Lower lobe of right lung (tissue), 2 donors: Measurements from ENCODE around the gene FFAR4. TPM values are rescaled to one million over a fixed set of nuclear protein-coding genes. Genes with fewer than 3 reads are reported as not detected.

ENCODE experiments used
- ATAC-seq, 2 donors: fragments of 200-7000 bp; cut with Tn5 transposase; one replicate each; pipeline ENCODE4 v1.9.1; 2020 to 2022; ENCODE audit warnings: mild to moderate bottlenecking in 2 of 2, moderate library complexity in 2 of 2
- DNase-seq: peaks from one replicate; pipeline ENCODE4 v3.0.0-alpha.2; 2020
- H3K27ac ChIP-seq: fragments of 200-600 bp; one replicate; pipeline ENCODE4 v1.8.0; 2022
- H3K27me3 ChIP-seq: fragments of 200-600 bp; one replicate; pipeline ENCODE4 v1.8.0; 2022; ENCODE audit warnings: low read depth
- H3K36me3 ChIP-seq: fragments of 200-600 bp; one replicate; pipeline ENCODE4 v1.8.0; 2022; ENCODE audit warnings: mild to moderate bottlenecking
- H3K4me1 ChIP-seq: fragments of 200-600 bp; one replicate; pipeline ENCODE4 v1.8.0; 2022
- H3K4me3 ChIP-seq: fragments of 200-600 bp; one replicate; pipeline ENCODE4 v1.8.0; 2022; ENCODE audit warnings: mild to moderate bottlenecking
- H3K9me3 ChIP-seq: fragments of 200-600 bp; one replicate; pipeline ENCODE4 v1.8.0; 2022
- intact Hi-C: fragments of 100-400 bp; cut with DNase I; formaldehyde crosslinking; loops from one replicate; pipeline ENCODE4 v1.11.0; 2022
- total RNA-seq: library from RNA; stranded (reverse); fragmentation: NEBNext Ultra II Directional; extraction: Animal tissue kit (Norgen Biotek cat#: 25700); gene quantifications from one replicate; pipeline ENCODE4 v1.2.1, GENCODE V29; 2021
- TF ChIP-seq, protein P1 (sequence below): fragments of 200-600 bp; IDR thresholded peaks from one replicate; pipeline ENCODE4 v1.8.0; 2022; ENCODE audit warnings: antibody characterized with exemption, mild to moderate bottlenecking
- donor health status: DM: no; HTN: yes; CAD: no; lungs with severe emphysema.

Gene FFAR4
- total RNA-seq, 1 donor from 2014 or later, result 13.7 TPM

DNA sequence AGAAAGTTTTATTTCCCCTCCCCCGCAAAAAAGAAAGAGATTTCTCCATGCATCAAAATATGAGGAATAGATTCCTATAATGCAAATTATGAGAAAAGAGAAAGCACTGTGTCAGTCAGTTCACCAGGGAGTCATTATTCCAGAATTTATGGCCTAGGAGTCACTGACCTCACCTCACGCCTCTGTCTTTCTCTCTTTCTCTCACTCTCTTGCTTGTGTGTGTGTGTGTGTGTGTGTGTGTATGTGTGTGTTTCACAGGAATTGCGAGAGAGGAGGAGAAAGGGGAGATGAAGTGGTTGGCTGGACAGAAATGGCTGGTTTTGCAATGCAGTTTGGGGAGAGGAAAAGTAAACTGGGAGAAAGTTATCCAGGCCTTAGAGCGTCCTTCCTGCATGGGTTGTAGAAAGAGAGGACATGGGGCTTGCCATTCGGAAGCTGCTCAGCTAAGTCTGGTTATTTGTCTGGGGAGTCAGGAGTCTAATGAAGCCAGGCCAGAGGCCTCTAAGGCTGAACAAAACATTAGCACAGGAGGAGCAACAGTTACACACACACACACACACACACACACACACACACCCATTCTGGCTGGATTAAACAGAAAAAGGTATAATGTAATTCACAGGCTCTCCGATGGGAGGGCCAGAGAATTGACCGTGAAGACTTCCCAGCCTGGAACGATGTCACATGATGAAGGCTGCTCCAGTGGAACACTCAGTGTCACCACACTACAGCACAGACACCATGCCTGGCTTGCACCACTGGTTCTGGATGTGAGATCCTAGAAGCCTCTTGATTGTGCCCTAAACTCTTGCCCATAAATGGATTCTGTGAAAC lies 12.8 kb upstream of the FFAR4 start:
- no peaks in the 10 kb centered on the region for H3K36me3 ChIP-seq
- H3K27me3 ChIP-seq, result no peaks in the 10 kb centered on the region
- intact Hi-C loops, result no loop called here
- TF ChIP-seq, protein P1, sequence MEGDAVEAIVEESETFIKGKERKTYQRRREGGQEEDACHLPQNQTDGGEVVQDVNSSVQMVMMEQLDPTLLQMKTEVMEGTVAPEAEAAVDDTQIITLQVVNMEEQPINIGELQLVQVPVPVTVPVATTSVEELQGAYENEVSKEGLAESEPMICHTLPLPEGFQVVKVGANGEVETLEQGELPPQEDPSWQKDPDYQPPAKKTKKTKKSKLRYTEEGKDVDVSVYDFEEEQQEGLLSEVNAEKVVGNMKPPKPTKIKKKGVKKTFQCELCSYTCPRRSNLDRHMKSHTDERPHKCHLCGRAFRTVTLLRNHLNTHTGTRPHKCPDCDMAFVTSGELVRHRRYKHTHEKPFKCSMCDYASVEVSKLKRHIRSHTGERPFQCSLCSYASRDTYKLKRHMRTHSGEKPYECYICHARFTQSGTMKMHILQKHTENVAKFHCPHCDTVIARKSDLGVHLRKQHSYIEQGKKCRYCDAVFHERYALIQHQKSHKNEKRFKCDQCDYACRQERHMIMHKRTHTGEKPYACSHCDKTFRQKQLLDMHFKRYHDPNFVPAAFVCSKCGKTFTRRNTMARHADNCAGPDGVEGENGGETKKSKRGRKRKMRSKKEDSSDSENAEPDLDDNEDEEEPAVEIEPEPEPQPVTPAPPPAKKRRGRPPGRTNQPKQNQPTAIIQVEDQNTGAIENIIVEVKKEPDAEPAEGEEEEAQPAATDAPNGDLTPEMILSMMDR, result no peak
- no peak overlapping the region for H3K27ac ChIP-seq
- H3K9me3 ChIP-seq, result no peaks in the 10 kb centered on the region
- DNase-seq (no peak), ATAC-seq (no peak)
- H3K4me3 ChIP-seq, result no peak overlapping the region
- no peaks in the 10 kb centered on the region for H3K4me1 ChIP-seq

DNA sequence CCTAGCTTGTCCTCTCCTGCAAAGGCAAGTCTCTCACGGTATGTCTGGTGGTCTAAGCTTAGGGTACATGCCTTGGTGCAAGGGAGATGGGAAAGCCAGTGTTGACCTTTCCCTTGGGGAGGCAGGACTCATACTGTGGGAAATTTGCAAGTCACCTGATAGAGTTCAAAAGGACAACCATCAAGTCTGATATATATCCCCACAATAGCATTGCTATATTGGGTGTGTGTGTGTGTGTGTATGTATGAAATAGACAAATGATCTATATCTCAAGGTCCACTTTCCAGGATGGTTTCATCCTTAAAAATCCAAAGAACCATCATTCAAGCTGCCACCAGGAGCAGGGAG lies 12.2 kb upstream of the FFAR4 start:
- no peaks in the 10 kb centered on the region for H3K4me1 ChIP-seq
- H3K36me3 ChIP-seq, result no peaks in the 10 kb centered on the region
- DNase-seq (no peak), ATAC-seq (no peak)
- H3K4me3 ChIP-seq, result no peak overlapping the region
- H3K27me3 ChIP-seq, result no peaks in the 10 kb centered on the region
- TF ChIP-seq, protein P1, result no peak
- H3K9me3 ChIP-seq, result no peaks in the 10 kb centered on the region
- no peak overlapping the region for H3K27ac ChIP-seq
- intact Hi-C loops, result no loop called here

DNA sequence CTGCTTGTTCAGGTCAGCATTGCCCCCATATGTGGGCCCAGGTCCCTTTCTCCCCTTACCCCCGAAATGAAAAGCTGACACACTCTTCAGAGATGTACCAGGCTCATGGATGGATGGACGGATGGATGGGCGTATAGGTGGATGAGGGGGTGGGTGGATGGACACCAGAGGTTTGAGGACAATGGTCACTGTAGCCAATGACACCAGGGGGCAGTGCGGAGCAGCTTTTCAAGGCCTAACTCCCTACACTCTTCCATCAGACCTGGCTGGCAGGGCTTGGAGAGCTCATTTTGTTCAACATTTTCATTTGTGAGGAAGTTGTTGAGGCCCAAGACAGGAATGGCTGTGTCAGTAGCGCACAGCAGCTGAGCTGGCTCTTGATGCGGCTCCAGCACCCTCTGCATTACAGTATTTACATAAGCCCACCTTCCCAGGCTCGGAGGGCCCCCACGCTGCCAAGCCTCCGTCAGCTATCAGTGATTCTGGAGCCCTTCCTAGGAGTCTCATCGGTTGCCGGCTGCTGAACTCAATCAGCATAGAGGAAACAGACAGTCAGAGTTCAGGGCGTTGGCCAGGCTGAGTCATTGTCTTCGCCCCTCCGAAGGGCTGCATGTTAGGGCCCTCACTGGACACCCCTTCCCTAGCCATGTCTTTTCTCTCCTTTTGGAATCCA lies 11.6 kb upstream of the FFAR4 start:
- DNase-seq, result peak; percentile 81
- intact Hi-C loops, result no loop called here

DNA sequence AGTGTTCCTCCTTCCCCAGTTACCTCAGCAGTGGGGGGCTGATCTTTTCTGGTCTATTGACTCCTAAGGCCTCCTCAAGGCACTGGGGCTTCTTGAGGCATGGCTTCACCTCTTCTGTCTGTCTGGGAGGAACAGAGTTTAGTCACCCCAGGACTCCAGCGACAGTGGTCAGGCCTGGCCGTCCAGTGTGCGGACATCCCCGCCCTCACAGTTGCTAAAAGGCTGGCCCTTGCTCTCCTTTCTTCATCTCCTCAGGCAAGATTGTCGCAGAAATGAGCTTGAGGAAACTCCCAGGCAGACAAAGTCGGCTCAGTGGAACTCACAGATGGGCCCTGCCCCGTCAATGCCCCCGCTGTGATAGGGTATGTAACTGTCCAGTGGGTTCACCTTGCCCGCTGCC lies 7.0 kb upstream of the FFAR4 start:
- ATAC-seq (peak; percentile 54), DNase-seq (peak; percentile 65)
- H3K4me1 ChIP-seq, result no peaks in the 10 kb centered on the region
- no peaks in the 10 kb centered on the region for H3K27me3 ChIP-seq
- TF ChIP-seq, protein P1, result no peak
- no peak overlapping the region for H3K4me3 ChIP-seq
- H3K27ac ChIP-seq, result no peak overlapping the region
- intact Hi-C loops, result no loop called here
- H3K36me3 ChIP-seq, result no peaks in the 10 kb centered on the region
- no peaks in the 10 kb centered on the region for H3K9me3 ChIP-seq

More for the DNA sequence above, 11.6 kb upstream of the FFAR4 start:
- Histone ChIP-seq H3K27me3 (no peaks in the 10 kb centered on the region), H3K36me3 (no peaks in the 10 kb centered on the region), H3K9me3 (no peaks in the 10 kb centered on the region), H3K4me1 (no peaks in the 10 kb centered on the region), H3K27ac (peak overlapping the region; percentile 60), H3K4me3 (no peak overlapping the region)
- TF ChIP-seq, protein P1, result peak; percentile 69
- peak; percentile 85 to 90 for ATAC-seq

DNA sequence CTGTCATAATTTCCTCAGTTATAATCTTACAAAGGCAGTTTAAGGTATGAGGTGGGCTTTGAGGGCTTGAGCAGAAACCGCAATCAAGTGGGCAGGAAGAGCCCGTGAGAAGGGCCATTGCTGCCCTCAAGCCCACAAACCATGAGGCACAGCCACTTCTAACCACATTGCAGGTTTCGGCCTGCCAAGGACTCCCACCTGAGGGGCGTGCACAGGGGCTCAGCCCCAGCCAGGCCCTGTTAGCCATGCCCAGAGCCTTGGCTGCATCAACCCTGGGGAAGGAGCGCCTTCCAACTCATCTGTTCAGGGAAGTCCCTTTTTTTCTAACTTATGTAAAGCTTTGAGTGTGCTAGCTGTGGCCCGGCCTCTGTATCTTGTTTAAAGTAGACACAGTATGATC lies 5.9 kb upstream of the FFAR4 start:
- intact Hi-C loops, result no loop called here
- Histone ChIP-seq H3K4me3 (no peak overlapping the region), H3K27ac (no peak overlapping the region), H3K9me3 (no peaks in the 10 kb centered on the region), H3K4me1 (no peaks in the 10 kb centered on the region), H3K36me3 (no peaks in the 10 kb centered on the region), H3K27me3 (no peaks in the 10 kb centered on the region)
- TF ChIP-seq, protein P1, result no peak
- DNase-seq (no peak), ATAC-seq (no peak)
